ENCODE results near the gene APOA4.

The APOA4 gene

GRCh38 chr11:116833491-116833815 lies 10.3 kb upstream of the APOA4 start:
- no peak overlapping the region for H3K27ac ChIP-seq (ENCODE audit: extremely low read depth, low read depth, low read length)
- no peaks in the 10 kb centered on the region for H3K9me3 ChIP-seq (ENCODE audit: control insufficient read depth, insufficient read depth, low read depth, low read length)
- no peaks in the 10 kb centered on the region for H3K36me3 ChIP-seq (ENCODE audit: control insufficient read depth in 2 of 2, insufficient read depth in 1 of 2, low read length in 2 of 2)
- TF ChIP-seq ZNF561 (tag by site-specific recombination; IDR thresholded peaks at IDR 0.05; ENCODE audit: borderline replicate concordance) = no peak
- no peak for TF ChIP-seq PATZ1 (tag by site-specific recombination; IDR thresholded peaks at IDR 0.05)
- no peak for TF ChIP-seq ZNF174 (tag by site-specific recombination; IDR thresholded peaks at IDR 0.05)
- no peak for TF ChIP-seq ZSCAN4 (tag by site-specific recombination; IDR thresholded peaks at IDR 0.05)
- no peak for TF ChIP-seq ZNF624 (tag by site-specific recombination; IDR thresholded peaks at IDR 0.05)
- no peak for TF ChIP-seq ZNF560 (tag by site-specific recombination; IDR thresholded peaks at IDR 0.05; ENCODE audit: borderline replicate concordance)
- no peak for TF ChIP-seq ZNF548 (tag by site-specific recombination; IDR thresholded peaks at IDR 0.05)
- CTCF ChIA-PET = interaction anchor here (1.1 to 2.2 kb wide), 2 partner anchors 43 to 87 kb away, joined by 3 to 14 read pairs; partner anchors contain the start of gene APOA5
- no peaks in the 10 kb centered on the region for H3K4me1 ChIP-seq (ENCODE audit: control insufficient read depth, insufficient read depth, low read length)
- no peak overlapping the region for H3K4me3 ChIP-seq (ENCODE audit: low read depth, low read length)
- POLR2A ChIA-PET = no interaction called here

GRCh38 chr11:116832350-116833290 lies 9.5 kb upstream of the APOA4 start:
- no peak overlapping the region for H3K4me3 ChIP-seq (ENCODE audit: low read depth, low read length)
- ChIA-PET POLR2A (no interaction called here), CTCF (interaction anchor here (0.6 to 2.2 kb wide), 3 partner anchors 17 to 86 kb away, joined by 3 to 14 read pairs (median 3); partner anchors contain the start of gene APOA5)
- no peaks in the 10 kb centered on the region for H3K36me3 ChIP-seq (ENCODE audit: control insufficient read depth in 2 of 2, insufficient read depth in 1 of 2, low read length in 2 of 2)
- no peaks in the 10 kb centered on the region for H3K9me3 ChIP-seq (ENCODE audit: control insufficient read depth, insufficient read depth, low read depth, low read length)
- TF ChIP-seq ZNF837 (tag by site-specific recombination; IDR thresholded peaks at IDR 0.05) (no peak), ZNF292 (tag by site-specific recombination; IDR thresholded peaks at IDR 0.05; ENCODE audit: borderline replicate concordance, low read depth) (no peak), ZNF175 (tag by site-specific recombination; IDR thresholded peaks at IDR 0.05) (no peak), ZNF521 (tag by site-specific recombination; IDR thresholded peaks at IDR 0.05) (no peak), ZNF792 (tag by site-specific recombination; IDR thresholded peaks at IDR 0.05) (no peak), ZNF530 (tag by site-specific recombination; IDR thresholded peaks at IDR 0.05; ENCODE audit: low read depth) (no peak), ZNF26 (tag by site-specific recombination; IDR thresholded peaks at IDR 0.05) (no peak), ZNF239 (tag by site-specific recombination; IDR thresholded peaks at IDR 0.05) (no peak)
- TF ChIP-seq, protein P1, sequence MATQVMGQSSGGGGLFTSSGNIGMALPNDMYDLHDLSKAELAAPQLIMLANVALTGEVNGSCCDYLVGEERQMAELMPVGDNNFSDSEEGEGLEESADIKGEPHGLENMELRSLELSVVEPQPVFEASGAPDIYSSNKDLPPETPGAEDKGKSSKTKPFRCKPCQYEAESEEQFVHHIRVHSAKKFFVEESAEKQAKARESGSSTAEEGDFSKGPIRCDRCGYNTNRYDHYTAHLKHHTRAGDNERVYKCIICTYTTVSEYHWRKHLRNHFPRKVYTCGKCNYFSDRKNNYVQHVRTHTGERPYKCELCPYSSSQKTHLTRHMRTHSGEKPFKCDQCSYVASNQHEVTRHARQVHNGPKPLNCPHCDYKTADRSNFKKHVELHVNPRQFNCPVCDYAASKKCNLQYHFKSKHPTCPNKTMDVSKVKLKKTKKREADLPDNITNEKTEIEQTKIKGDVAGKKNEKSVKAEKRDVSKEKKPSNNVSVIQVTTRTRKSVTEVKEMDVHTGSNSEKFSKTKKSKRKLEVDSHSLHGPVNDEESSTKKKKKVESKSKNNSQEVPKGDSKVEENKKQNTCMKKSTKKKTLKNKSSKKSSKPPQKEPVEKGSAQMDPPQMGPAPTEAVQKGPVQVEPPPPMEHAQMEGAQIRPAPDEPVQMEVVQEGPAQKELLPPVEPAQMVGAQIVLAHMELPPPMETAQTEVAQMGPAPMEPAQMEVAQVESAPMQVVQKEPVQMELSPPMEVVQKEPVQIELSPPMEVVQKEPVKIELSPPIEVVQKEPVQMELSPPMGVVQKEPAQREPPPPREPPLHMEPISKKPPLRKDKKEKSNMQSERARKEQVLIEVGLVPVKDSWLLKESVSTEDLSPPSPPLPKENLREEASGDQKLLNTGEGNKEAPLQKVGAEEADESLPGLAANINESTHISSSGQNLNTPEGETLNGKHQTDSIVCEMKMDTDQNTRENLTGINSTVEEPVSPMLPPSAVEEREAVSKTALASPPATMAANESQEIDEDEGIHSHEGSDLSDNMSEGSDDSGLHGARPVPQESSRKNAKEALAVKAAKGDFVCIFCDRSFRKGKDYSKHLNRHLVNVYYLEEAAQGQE (tag by site-specific recombination; IDR thresholded peaks at IDR 0.05) = no peak
- TF ChIP-seq, protein P2, sequence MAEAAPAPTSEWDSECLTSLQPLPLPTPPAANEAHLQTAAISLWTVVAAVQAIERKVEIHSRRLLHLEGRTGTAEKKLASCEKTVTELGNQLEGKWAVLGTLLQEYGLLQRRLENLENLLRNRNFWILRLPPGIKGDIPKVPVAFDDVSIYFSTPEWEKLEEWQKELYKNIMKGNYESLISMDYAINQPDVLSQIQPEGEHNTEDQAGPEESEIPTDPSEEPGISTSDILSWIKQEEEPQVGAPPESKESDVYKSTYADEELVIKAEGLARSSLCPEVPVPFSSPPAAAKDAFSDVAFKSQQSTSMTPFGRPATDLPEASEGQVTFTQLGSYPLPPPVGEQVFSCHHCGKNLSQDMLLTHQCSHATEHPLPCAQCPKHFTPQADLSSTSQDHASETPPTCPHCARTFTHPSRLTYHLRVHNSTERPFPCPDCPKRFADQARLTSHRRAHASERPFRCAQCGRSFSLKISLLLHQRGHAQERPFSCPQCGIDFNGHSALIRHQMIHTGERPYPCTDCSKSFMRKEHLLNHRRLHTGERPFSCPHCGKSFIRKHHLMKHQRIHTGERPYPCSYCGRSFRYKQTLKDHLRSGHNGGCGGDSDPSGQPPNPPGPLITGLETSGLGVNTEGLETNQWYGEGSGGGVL (tag by site-specific recombination; IDR thresholded peaks at IDR 0.05) = no peak
- H3K4me1 ChIP-seq (ENCODE audit: control insufficient read depth, insufficient read depth, low read length) = no peaks in the 10 kb centered on the region
- H3K27ac ChIP-seq (ENCODE audit: extremely low read depth, low read depth, low read length) = no peak overlapping the region
